Occipital lobe (tissue), 2 donors: Measurements from ENCODE around the gene EXOC2. TPM values are rescaled to one million over a fixed set of nuclear protein-coding genes. Genes with fewer than 3 reads are reported as not detected.
"Not testable (repeated sequence)": the region's sequence is repeated elsewhere in the genome, so short reads cannot be mapped to it uniquely, and the experiment has no call there.

ENCODE experiments used
- DNase-seq: peaks from one replicate; lab custom pipeline; 2025; lab: John Stamatoyannopoulos, UW
- total RNA-seq: library from RNA; depleted of rRNA; stranded (reverse); fragments of >200 nt; gene quantifications from one replicate; pipeline ENCODE4 v1.2.3, GENCODE V29; 2014

EXOC2 gene
- total RNA-seq, 1 donor from 2014 or later: 63.8 TPM

DNA sequence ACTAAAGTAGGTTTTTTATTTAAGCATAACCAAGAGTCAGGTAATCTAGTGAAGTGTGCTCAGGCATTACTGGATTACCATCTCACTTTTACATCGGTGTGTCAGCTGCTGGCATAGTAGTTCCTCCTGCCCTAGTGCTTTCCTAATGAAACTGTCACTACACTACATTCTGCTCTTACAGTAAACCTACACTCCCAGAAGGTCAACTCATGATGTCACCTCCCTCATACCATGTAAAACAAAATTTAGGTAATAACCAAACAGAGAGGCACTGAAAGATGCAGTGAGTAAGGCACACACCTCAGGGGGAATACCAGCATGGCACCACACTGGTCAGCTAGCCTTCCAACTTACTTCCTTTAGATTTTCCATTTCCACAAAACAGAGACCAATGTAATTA lies 59.3 kb downstream of the EXOC2 start:
- DNase-seq: no peak

GRCh38 chr6:628766-629165 lies 64.2 kb downstream of the EXOC2 start:
- DNase-seq: no peak

DNA sequence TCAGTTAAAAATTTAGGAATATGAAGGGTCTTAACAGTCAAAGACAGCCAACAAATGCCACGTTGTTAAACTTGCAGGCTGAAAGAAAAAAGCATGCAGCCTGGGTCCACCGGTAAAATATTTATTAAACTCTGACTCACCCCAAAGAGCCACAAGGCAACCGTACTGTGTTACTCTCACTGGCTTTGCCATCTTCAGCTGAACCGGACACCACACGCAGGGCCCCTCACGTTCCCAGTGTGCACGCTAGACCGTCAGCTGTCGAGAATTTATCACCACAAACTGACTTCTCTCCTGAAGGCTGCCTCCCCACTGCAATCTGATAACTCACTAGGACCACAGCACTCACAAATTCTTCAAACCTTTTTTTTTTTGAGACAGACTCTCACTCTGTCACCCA lies 66.7 kb downstream of the EXOC2 start:
- no peak for DNase-seq

- DNase-seq: no peak
Observed at GRCh38 chr6:624979-625378, 68.0 kb downstream of the EXOC2 start.

- DNase-seq: no peak
Observed at GRCh38 chr6:622462-622861, 70.5 kb downstream of the EXOC2 start.

DNA sequence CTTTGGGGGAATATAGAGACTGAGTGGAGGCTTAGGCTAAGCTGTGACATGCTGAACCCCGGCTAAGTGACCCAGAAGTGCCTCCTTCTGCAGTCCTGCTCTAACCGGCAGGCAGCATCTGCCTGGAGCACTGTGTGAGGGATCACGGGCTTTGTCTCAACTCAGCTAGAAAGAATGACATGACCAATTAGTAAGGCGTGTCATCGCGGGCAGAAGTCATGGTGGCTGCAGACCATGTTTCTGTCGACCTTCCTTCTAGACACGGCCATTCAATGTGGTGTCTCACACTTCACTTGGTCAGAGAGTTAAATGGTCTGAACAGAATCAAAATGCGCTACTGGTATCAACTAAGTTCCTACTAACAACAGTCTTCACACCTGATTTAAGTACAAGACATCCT lies 71.0 kb downstream of the EXOC2 start:
- DNase-seq: no peak

DNA sequence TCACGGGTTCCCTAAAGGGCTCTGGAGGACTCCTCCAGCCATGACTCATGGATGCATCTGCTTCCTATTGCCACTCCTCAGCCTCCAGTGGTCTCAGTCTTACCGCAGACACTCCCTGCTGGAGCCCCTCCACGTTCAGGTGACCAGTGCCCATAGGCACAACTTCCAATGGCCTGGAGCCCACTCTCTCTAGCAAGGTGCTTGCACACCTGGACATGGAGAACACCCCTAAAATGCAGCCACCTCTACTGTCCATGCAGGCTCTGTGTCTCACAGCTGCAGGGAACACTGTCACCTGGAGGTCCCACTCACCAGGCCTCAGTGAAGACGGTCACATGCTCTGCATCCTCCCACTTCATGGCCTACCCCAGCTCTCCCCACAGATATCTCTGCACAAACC lies 72.0 kb downstream of the EXOC2 start:
- no peak for DNase-seq

DNA sequence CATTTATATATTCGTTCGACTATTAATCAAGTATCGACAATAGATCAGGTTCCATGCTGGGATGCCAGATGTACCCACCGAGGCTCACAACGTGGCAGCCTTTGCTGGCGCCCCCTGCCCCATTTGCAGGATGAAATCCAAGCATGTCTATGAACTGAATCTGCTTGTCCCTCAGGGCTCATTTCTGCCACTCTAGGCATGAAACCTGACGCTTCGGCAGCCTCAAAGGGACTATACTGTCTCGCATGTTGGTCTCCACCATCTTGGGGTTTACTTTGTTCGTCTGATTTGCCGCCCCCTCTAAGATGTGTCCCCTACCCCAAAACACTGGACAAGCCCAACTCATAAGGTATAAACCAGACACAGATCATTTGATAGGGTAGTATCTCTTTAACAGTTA lies 72.8 kb downstream of the EXOC2 start:
- no peak for DNase-seq

- no peak for DNase-seq
Observed at GRCh38 chr6:617456-618100, 75.4 kb downstream of the EXOC2 start.

DNA sequence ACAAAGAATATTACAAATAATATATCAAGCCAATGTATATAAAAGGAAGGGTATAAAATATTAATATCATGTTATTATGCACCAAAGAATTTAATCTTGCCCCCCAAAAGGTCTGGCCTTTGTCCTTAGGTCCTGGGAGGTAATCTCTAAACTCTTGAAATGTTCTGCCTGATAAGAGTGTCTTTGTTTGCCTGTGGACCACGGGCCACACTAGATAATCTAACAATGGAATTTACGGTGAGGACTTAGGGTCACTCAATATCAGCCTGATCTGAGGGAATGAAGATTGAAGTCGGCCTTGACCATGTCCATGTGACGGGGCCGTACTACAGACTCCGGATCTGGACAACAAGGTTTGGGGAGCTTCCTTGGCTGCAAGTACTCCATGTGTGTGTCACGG lies 79.0 kb downstream of the EXOC2 start:
- no peak for DNase-seq

GRCh38 chr6:611928-612327 lies 81.0 kb downstream of the EXOC2 start:
- DNase-seq: no peak

- DNase-seq: no peak
Observed at GRCh38 chr6:610882-611281, 82.1 kb downstream of the EXOC2 start.

DNA sequence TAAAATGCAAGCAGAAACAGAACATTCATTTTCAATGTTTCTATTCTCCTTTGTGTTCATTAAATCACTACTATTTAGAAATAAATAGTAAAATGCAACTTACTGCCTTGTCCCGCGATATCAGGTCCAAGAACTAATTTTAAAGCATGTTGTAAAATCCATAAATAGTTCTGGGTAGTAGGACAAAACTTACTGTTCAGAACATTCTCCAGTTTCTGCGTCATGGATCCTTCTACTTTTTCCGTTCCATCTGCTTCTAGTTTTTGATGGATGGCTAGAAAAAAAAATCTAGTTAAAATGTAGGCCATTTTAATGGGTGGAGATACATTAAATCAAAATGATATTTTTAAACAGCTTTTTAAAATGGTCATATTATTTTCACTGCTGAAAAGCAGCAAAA lies 83.0 kb downstream of the EXOC2 start:
- no peak for DNase-seq

DNA sequence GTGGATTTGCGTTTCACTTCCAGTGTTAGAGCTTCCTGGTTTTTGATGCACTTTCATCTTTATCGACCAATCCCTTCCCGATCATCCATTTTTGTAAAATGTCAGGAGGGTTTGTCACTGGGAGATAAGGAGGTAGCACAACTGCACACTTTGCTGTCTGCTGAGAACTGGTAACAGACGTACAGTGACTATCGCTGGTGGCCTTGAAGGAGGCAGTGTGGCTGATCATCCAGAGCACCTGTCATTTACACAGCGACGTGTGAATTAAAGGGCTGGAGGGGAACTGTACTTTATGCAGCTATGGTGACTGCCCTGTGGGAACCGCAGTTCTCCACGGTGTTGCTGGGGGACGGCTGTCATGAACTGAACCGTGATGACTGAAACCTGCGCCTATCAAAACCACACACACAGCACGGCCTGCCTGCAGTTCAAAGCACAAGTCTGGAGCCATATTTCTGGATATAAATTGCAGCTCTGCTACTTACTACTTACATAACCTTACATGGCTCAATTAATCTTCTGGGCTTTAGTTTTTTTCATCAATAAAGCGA lies 86.0 kb downstream of the EXOC2 start:
- no peak for DNase-seq

DNA sequence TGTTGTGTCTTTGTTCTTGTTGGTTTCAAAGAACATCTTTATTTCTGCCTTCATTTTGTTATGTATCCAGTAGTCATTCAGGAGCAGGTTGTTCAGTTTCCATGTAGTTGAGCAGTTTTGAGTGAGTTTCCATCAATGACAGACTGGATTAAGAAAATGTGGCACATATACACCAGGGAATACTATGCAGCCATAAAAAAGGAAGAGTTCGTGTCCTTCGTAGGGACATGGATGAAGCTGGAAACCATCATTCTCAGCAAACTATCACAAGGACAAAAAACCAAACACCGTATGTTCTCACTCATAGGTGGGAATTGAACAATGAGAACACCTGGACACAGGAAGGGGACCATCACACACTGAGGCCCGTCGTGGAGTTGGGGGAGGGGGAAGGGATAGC lies 87.0 kb downstream of the EXOC2 start:
- not testable (repeated sequence) for DNase-seq

- no peak for DNase-seq
Observed at GRCh38 chr6:604579-604978, 88.4 kb downstream of the EXOC2 start.

- no peak for DNase-seq
Observed at GRCh38 chr6:603265-603664, 89.7 kb downstream of the EXOC2 start.

DNA sequence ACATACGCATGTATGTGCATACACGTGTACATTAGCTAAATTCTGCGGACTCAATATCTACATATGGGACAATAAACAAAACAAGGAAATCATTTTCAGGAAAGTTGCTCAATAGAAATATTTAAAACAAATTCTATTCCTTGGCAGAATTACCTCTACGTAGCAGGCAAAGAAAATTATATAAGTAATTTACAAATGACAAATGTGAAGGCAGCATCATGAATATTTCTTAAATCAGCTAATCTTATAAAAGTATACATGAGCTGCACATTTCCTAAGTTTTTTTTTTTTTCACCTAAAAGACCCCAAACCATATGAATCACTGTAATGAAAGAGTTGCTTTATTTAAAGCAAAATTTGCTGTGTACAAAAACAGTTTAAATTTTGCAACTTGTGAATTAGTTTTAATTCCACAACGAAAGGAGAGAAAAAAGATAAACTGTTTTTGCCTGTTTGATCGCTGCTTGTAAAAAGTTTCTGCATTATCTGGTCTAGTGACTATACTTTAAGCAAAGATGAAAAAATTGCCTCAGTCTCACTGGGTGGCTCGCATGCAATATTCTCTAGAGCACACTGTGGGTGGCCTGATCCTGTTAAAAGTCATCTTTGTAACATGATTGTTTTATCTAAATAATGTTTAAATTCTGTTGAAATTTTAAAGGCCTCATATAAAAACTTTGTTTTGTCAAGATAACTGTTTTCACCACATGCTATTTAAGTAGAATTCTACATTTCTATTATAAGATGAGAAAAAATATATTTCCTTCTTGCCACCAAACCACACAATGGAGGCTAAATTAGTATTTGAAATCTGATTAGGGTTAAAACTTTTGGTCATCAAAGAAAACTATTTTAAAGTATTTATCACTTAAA lies 93.1 kb downstream of the EXOC2 start:
- DNase-seq: no peak

- DNase-seq: no peak
Observed at GRCh38 chr6:593907-594212, 99.1 kb downstream of the EXOC2 start.

GRCh38 chr6:593139-593906 lies 99.6 kb downstream of the EXOC2 start:
- DNase-seq: no peak

DNA sequence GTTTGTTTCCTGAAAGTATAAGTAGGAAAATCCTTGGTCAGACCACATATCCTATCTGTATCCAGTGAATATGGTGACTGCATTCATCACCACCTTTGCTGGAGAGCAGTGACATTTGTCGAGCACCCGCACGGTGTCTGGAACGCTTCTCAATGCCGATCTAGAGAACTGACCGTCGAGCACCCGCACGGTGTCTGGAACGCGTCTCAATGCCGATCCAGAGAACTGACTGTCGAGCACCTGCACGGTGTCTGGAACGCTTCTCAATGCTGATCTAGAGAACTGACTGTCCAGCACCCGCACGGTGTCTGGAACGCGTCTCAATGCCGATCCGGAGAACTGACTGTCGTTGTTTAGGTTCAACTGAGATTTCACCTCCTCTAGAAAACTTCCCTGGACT lies 103.8 kb downstream of the EXOC2 start:
- no peak for DNase-seq

- DNase-seq: no peak
Observed at GRCh38 chr6:586553-586952, 106.4 kb downstream of the EXOC2 start.
